Kidney epithelial cell (primary cell): ENCODE data around the gene CFAP92. TPM values are rescaled to one million over a fixed set of nuclear protein-coding genes. Genes with fewer than 3 reads are reported as not detected.

Experiments
- DNase-seq: peaks from one replicate; pipeline ENCODE4 v3.0.0-alpha.2; 2010; ENCODE audit warnings: low read depth
- H3K27me3 ChIP-seq: 2 replicates; pipeline ENCODE4 v1.6.0; 2011; ENCODE audit warnings: low read length; ENCODE audit not compliant: control insufficient read depth, insufficient read depth
- H3K36me3 ChIP-seq: 2 replicates; pipeline ENCODE4 v1.5.1; 2011; ENCODE audit warnings: low read length; ENCODE audit not compliant: control insufficient read depth, insufficient read depth
- H3K4me3 ChIP-seq: 2 replicates; pipeline ENCODE4 v1.5.1; 2011; ENCODE audit warnings: low read depth, mild to moderate bottlenecking, control low read depth, low read length
- total RNA-seq: library from RNA; depleted of rRNA; stranded (reverse); fragments of >200 nt; gene quantifications from 2 replicates; pipeline ENCODE4 v1.2.3, GENCODE V29; 2015
- TF ChIP-seq, protein P1 (sequence below): IDR thresholded peaks from 2 replicates; pipeline ENCODE4 v1.5.1; 2011; ENCODE audit warnings: mild to moderate bottlenecking, moderate library complexity, low read length, control low read depth, inconsistent platforms; ENCODE audit not compliant: insufficient read depth, poor library complexity, severe bottlenecking

The CFAP92 gene
- total RNA-seq, 1 donor from 2014 or later = 0.50 TPM

GRCh38 chr3:128922804-128923459 lies 70.9 kb downstream of the CFAP92 start:
- H3K4me3 ChIP-seq = no peak overlapping the region

GRCh38 chr3:128919988-128920387 lies 73.9 kb downstream of the CFAP92 start:
- no peak for DNase-seq
- TF ChIP-seq, protein P1, sequence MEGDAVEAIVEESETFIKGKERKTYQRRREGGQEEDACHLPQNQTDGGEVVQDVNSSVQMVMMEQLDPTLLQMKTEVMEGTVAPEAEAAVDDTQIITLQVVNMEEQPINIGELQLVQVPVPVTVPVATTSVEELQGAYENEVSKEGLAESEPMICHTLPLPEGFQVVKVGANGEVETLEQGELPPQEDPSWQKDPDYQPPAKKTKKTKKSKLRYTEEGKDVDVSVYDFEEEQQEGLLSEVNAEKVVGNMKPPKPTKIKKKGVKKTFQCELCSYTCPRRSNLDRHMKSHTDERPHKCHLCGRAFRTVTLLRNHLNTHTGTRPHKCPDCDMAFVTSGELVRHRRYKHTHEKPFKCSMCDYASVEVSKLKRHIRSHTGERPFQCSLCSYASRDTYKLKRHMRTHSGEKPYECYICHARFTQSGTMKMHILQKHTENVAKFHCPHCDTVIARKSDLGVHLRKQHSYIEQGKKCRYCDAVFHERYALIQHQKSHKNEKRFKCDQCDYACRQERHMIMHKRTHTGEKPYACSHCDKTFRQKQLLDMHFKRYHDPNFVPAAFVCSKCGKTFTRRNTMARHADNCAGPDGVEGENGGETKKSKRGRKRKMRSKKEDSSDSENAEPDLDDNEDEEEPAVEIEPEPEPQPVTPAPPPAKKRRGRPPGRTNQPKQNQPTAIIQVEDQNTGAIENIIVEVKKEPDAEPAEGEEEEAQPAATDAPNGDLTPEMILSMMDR = no peak

More at GRCh38 chr3:128922804-128923459, 70.9 kb downstream of the CFAP92 start:
- Histone ChIP-seq H3K27me3 (no peaks in the 10 kb centered on the region), H3K36me3 (no peaks in the 10 kb centered on the region)
- TF ChIP-seq, protein P1 = no peak
- no peak for DNase-seq

DNA sequence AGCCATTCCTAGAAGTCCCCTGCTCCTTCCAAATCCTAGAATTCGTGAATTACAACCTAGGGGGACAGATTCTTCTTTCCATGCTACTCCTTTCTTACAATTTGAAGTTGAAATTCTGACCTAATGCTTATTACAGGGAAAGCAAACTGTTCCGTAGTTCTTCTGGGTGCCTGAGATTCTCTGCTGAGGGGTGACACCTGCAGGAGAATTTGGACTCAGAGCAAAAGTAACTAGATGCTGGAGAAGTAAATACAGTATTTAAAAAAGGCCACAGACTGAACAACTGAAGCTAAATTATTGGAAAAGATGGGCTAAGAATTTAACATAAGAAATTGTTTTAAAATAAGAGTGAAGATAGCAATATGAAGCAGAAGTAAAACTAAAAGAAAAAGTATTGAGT lies 76.6 kb downstream of the CFAP92 start:
- TF ChIP-seq, protein P1 = no peak
- Histone ChIP-seq H3K36me3 (no peaks in the 10 kb centered on the region), H3K27me3 (no peaks in the 10 kb centered on the region), H3K4me3 (no peak overlapping the region)
- no peak for DNase-seq

More at GRCh38 chr3:128919988-128920387, 73.9 kb downstream of the CFAP92 start:
- Histone ChIP-seq H3K27me3 (no peaks in the 10 kb centered on the region), H3K4me3 (no peak overlapping the region), H3K36me3 (no peaks in the 10 kb centered on the region)

- DNase-seq = no peak
- H3K27me3 ChIP-seq = no peaks in the 10 kb centered on the region
- H3K4me3 ChIP-seq = no peak overlapping the region
- no peaks in the 10 kb centered on the region for H3K36me3 ChIP-seq
- TF ChIP-seq, protein P1 = no peak
These were observed 78.8 kb downstream of the CFAP92 start for GRCh38 chr3:128914966-128915645.

GRCh38 chr3:128911911-128912310 lies 82.0 kb downstream of the CFAP92 start:
- H3K27me3 ChIP-seq = no peaks in the 10 kb centered on the region
- no peak for DNase-seq
- no peak overlapping the region for H3K4me3 ChIP-seq
- H3K36me3 ChIP-seq = no peaks in the 10 kb centered on the region
- TF ChIP-seq, protein P1 = no peak
